Measurements from ENCODE around the gene BRD1. TPM values are rescaled to one million over a fixed set of nuclear protein-coding genes. Genes with fewer than 3 reads are reported as not detected.
A peak's percentile ranks its signal among the peaks of the same experiment; 100 is the strongest.

The BRD1 gene
- total RNA-seq, 3 donors from 2014 or later, result 33.4 to 51.3 (median 48.4) TPM

DNA sequence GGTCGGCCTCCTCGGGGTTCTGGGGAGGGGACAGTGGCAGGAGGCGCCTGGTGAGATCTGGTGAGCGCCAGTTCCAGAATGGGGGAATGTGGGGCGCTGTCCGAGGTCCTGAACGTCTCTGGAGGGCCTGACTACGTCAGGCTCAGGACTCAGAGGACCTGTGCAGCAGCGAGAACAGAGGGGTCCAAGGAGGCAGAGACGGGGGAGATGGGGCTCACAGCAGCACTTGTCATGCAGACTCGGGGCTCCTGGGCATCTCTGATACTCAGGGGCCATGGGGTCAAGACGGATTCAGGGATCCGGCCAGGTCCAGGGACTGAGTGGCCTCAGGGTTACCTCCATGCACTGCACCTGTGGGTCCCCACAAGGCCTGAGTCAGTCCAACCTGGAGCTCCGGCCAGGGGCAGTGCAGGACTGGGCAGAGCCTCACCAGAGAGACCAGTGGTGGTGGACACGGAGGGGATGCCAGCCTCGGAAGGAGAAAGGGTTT lies 92.2 kb downstream of the BRD1 start:
- no peak for ATAC-seq

DNA sequence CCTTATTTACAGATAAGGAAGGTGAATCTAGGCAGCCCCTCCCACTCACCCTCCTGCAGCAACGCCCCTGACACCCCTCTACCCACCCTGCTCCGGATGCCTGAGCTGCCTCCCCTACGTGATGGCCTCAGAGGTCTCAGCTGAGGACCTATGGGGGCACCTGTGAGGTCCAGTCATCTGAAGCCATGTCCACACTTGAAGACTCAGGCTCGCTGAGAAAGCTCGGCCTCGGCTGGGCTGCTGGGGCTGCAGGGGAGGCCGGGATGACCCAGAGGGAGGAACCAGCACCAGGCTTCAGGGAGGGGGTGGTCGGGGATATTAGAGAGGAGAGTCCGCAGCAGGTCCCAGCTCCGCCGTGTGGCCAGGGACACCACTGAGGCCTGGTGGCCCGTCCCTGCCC lies 92.8 kb downstream of the BRD1 start:
- no peaks in the 10 kb centered on the region for H3K36me3 ChIP-seq (ENCODE audit: low read depth)
- TF ChIP-seq, protein P1, sequence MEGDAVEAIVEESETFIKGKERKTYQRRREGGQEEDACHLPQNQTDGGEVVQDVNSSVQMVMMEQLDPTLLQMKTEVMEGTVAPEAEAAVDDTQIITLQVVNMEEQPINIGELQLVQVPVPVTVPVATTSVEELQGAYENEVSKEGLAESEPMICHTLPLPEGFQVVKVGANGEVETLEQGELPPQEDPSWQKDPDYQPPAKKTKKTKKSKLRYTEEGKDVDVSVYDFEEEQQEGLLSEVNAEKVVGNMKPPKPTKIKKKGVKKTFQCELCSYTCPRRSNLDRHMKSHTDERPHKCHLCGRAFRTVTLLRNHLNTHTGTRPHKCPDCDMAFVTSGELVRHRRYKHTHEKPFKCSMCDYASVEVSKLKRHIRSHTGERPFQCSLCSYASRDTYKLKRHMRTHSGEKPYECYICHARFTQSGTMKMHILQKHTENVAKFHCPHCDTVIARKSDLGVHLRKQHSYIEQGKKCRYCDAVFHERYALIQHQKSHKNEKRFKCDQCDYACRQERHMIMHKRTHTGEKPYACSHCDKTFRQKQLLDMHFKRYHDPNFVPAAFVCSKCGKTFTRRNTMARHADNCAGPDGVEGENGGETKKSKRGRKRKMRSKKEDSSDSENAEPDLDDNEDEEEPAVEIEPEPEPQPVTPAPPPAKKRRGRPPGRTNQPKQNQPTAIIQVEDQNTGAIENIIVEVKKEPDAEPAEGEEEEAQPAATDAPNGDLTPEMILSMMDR (IDR thresholded peaks at IDR 0.05), result no peak
- intact Hi-C loops (cut with DNase I, micrococcal nuclease), result no loop called here
- H3K4me3 ChIP-seq, result no peak overlapping the region
- no peaks in the 10 kb centered on the region for H3K4me1 ChIP-seq (ENCODE audit: low read depth)
- DNase-seq, result peak in 1 of 3 donors; percentile 25
- no peaks in the 10 kb centered on the region for H3K9me3 ChIP-seq
- no peak for ATAC-seq

More for the DNA sequence above, 92.2 kb downstream of the BRD1 start:
- Histone ChIP-seq H3K4me1 (ENCODE audit: low read depth) (no peaks in the 10 kb centered on the region), H3K36me3 (ENCODE audit: low read depth) (no peaks in the 10 kb centered on the region), H3K9me3 (no peaks in the 10 kb centered on the region), H3K4me3 (no peak overlapping the region)
- intact Hi-C loops (cut with DNase I, micrococcal nuclease), result no loop called here
- DNase-seq, result peak in 2 of 3 donors; percentile 13 to 33
- TF ChIP-seq, protein P1 (IDR thresholded peaks at IDR 0.05), result no peak

DNA sequence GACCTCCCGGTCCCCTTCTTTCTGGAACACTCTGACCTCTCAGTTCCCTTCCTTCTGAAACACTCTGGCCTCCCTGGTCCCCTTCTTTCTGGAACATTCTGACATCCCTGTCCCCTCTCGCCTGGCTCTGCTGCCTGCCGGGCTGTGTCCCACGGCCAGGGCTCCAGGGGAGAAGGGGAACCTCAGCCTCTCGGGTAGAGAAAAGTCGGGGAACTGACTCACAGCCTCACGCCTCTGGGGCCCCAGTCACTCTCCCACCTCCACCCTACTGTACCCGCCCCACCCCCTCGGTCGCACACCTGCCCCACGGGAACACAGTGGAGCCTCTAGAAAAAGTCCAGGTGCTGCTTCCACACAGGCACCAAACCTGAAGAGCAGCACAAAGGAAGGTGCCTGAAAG lies 93.3 kb downstream of the BRD1 start:
- no peaks in the 10 kb centered on the region for H3K9me3 ChIP-seq
- intact Hi-C loops (cut with DNase I, micrococcal nuclease), result no loop called here
- ATAC-seq, result no peak
- no peaks in the 10 kb centered on the region for H3K4me1 ChIP-seq (ENCODE audit: low read depth)
- H3K4me3 ChIP-seq, result no peak overlapping the region
- no peaks in the 10 kb centered on the region for H3K36me3 ChIP-seq (ENCODE audit: low read depth)
- DNase-seq, result peak in 1 of 3 donors; percentile 18
- TF ChIP-seq, protein P1 (IDR thresholded peaks at IDR 0.05), result no peak

DNA sequence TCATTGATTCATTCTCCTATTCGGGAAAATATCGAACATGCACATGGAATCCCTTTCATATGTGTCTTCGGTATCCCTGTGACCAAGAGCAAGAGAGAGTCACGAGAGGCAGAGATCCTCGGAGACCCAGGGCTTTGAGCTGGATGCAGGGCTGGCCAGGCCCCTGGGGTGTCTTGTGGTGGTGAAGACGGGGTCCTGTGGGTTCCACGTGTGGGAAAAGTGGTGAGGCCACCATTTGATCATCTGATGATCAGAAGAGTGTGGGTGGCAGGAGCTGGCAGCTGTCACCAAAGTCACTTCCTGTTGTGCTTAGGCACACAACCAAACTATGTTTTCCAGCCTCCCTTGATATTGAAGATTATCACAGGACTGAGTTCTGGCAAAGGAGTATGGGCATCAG lies 94.0 kb downstream of the BRD1 start:
- H3K4me3 ChIP-seq, result no peak overlapping the region
- no peaks in the 10 kb centered on the region for H3K4me1 ChIP-seq (ENCODE audit: low read depth)
- no peaks in the 10 kb centered on the region for H3K36me3 ChIP-seq (ENCODE audit: low read depth)
- TF ChIP-seq, protein P1 (IDR thresholded peaks at IDR 0.05), result no peak
- DNase-seq (peak in 1 of 3 donors; percentile 18), ATAC-seq (no peak)
- intact Hi-C loops (cut with DNase I, micrococcal nuclease), result no loop called here
- H3K9me3 ChIP-seq, result no peaks in the 10 kb centered on the region

DNA sequence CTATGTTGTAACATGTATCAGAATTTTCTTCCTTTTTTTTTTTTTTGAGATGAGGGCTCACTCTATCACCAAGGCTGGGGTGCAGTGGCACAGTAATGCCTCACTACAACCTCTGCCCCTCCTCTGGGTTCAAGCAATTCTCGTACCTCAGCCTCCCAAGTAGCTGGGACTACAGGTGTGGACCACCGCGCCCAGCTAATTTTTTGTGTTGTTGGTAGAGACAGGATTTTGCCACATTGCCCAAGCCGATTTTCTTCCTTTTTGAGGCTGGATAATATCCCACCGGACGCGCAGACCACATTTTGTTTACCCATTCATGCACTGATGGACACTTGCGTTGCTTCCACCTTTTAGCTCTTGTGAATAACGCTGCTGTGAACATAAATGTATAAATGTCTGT lies 97.0 kb downstream of the BRD1 start:
- H3K4me1 ChIP-seq (ENCODE audit: low read depth), result no peaks in the 10 kb centered on the region

More for the DNA sequence above, 97.0 kb downstream of the BRD1 start:
- no peak for ATAC-seq
- DNase-seq, result no peak
- intact Hi-C loops (cut with DNase I, micrococcal nuclease), result no loop called here
- H3K9me3 ChIP-seq, result no peaks in the 10 kb centered on the region
- no peak overlapping the region for H3K4me3 ChIP-seq
- TF ChIP-seq, protein P1 (IDR thresholded peaks at IDR 0.05), result no peak
- no peaks in the 10 kb centered on the region for H3K36me3 ChIP-seq (ENCODE audit: low read depth)

Data from mucosa of descending colon (tissue), 3 donors.